ENCODE data around the gene PPFIBP1. TPM values are rescaled to one million over a fixed set of nuclear protein-coding genes. Genes with fewer than 3 reads are reported as not detected.

PPFIBP1 gene
- total and polyA plus RNA-seq, 2 of the 8 experiments (the other 6 are each of a cell fraction or from before 2014, with no cell fraction given): 7.7 to 31.3 TPM

DNA sequence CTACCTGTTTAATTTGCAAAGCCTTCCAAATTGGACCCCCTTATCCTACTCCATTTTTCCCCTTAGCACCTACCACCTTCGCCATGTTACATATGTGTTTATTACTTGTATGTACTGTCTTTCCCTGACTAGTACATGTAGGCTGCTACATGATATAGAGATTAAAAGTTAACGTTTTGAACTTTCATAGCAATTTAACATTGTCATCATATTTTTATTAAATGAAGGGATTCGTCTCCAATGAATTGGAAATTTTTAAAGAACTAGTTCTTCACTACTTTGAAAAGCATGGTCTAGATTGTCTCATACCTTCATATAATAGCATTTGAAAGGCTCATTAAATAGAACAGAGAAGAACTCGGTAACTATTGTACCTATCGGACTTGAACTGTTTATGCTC is 107.4 kb downstream of the PPFIBP1 start:
- FAIRE-seq: no peak
- H2BK120ac ChIP-seq (replicated peaks; ENCODE audit: low read depth, low read length): no peak overlapping the region
- H3K14ac ChIP-seq (ENCODE audit: insufficient read length): no peak overlapping the region
- no peaks in the 10 kb centered on the region for H3K27me3 ChIP-seq (replicated peaks in 1 of 4; ENCODE audit: control insufficient read depth in 3 of 4, extremely low read depth in 1 of 4, insufficient read depth in 3 of 4, low read length in 3 of 4)
- H3K23ac ChIP-seq (ENCODE audit: insufficient read length): no peak overlapping the region
- no peaks in the 10 kb centered on the region for H3K36me3 ChIP-seq (ENCODE audit: control insufficient read depth in 2 of 4, insufficient read depth in 4 of 4, low read length in 3 of 4)
- H3K9ac ChIP-seq (replicated peaks in 1 of 4; ENCODE audit: extremely low read depth in 1 of 4, low read depth in 3 of 4, low read length in 3 of 4): no peak overlapping the region
- H3K9me3 ChIP-seq (ENCODE audit: insufficient read depth in 2 of 2, low read depth in 1 of 2, low read length in 1 of 2): no peaks in the 10 kb centered on the region
- H4K8ac ChIP-seq (ENCODE audit: extremely low read depth, insufficient read depth, low read length): no peak overlapping the region
- ChIA-PET CTCF (ENCODE audit: partially characterized antibody) (interaction anchor here (0.7 to 1.7 kb wide), 2 partner anchors 29 to 207 kb away, joined by 3 to 4 read pairs; no protein-coding TSS in a partner anchor), POLR2A (ENCODE audit: partially characterized antibody) (no interaction called here)
- H4K91ac ChIP-seq (replicated peaks; ENCODE audit: insufficient read length, low read length): no peak overlapping the region
- no peak overlapping the region for H2AK5ac ChIP-seq (ENCODE audit: low read depth, low read length)
- no peak overlapping the region for H3K27ac ChIP-seq (ENCODE audit: low read depth, low read length)
- H3K23me2 ChIP-seq (ENCODE audit: low read depth, low read length): no peaks in the 10 kb centered on the region
- no peaks in the 10 kb centered on the region for H3K79me2 ChIP-seq (ENCODE audit: control insufficient read depth in 1 of 2, insufficient read depth in 2 of 2, low read length in 2 of 2)
- H3K18ac ChIP-seq (ENCODE audit: extremely low read depth, low read length): no peak overlapping the region
- no peak for DNase-seq (ENCODE audit: low read depth in 1 of 2, low spot score in 2 of 2)
- H2BK20ac ChIP-seq (ENCODE audit: low read length): no peak overlapping the region
- H4K5ac ChIP-seq (ENCODE audit: insufficient read length, low read depth, low read length): no peak overlapping the region
- no peak overlapping the region for H2BK15ac ChIP-seq (ENCODE audit: low read length)
- no peak overlapping the region for H3K4me3 ChIP-seq (ENCODE audit: extremely low read depth in 1 of 4, insufficient read depth in 2 of 4, low read depth in 3 of 4, low read length in 4 of 4)
- 88% methylated on average over 5 of the region's 5 CpGs; no CpG with 5 or more reads in 1 of the 2 experiments for WGBS, 2 experiments (ENCODE audit: extremely low coverage in 1 of 2, insufficient coverage in 1 of 2, insufficient read length in 1 of 2, insufficient replicate concordance in 2 of 2, low coverage in 1 of 2, low lambda C conversion rate in 2 of 2, missing lambda C conversion rate in 1 of 2)
- H3K79me1 ChIP-seq (ENCODE audit: low read depth, low read length): no peaks in the 10 kb centered on the region
- no peak overlapping the region for H2BK12ac ChIP-seq (ENCODE audit: low read depth, low read length)
- H3K4me2 ChIP-seq (ENCODE audit: insufficient read depth in 1 of 2, low read depth in 2 of 2, low read length in 2 of 2): no peak overlapping the region
- no peak overlapping the region for H2AFZ ChIP-seq (ENCODE audit: low read length)
- H3K4me1 ChIP-seq (replicated peaks in 1 of 4; ENCODE audit: control insufficient read depth in 3 of 4, insufficient read depth in 4 of 4, low read length in 3 of 4): no peaks in the 10 kb centered on the region
- H3K4ac ChIP-seq (replicated peaks; ENCODE audit: insufficient read length, low read depth, low read length): no peak overlapping the region
- H3K56ac ChIP-seq (replicated peaks; ENCODE audit: insufficient read length, low read depth, low read length): no peak overlapping the region
- H2BK5ac ChIP-seq (ENCODE audit: low read depth, low read length): no peak overlapping the region
- TF ChIP-seq ASH2L (IDR thresholded peaks at IDR 0.05; ENCODE audit: low read length) (no peak), KDM5A (IDR thresholded peaks at IDR 0.05; ENCODE audit: low read length) (no peak), POLR2AphosphoS5 (IDR thresholded peaks at IDR 0.05; ENCODE audit: low read depth, low read length) (no peak), RBBP5 (IDR thresholded peaks at IDR 0.05; ENCODE audit: borderline replicate concordance, low read depth, low read length) (no peak), SUZ12 (IDR thresholded peaks at IDR 0.05; ENCODE audit: low read length) (no peak), JUND (IDR thresholded peaks at IDR 0.05; ENCODE audit: low read length) (no peak), TAF7 (optimal IDR thresholded peaks at IDR 0.05; ENCODE audit: borderline replicate concordance, low read depth, low read length) (no peak), GABPA (IDR thresholded peaks at IDR 0.05; ENCODE audit: borderline replicate concordance, insufficient read depth, low read length) (no peak)
- TF ChIP-seq, protein P1, sequence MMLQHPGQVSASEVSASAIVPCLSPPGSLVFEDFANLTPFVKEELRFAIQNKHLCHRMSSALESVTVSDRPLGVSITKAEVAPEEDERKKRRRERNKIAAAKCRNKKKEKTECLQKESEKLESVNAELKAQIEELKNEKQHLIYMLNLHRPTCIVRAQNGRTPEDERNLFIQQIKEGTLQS (IDR thresholded peaks at IDR 0.05; ENCODE audit: insufficient read depth, low read depth, low read length): no peak
- TF ChIP-seq, protein P2, sequence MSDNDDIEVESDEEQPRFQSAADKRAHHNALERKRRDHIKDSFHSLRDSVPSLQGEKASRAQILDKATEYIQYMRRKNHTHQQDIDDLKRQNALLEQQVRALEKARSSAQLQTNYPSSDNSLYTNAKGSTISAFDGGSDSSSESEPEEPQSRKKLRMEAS (IDR thresholded peaks at IDR 0.05): no peak
- no peaks in the 10 kb centered on the region for H4K20me1 ChIP-seq (replicated peaks in 1 of 2; ENCODE audit: control insufficient read depth in 1 of 2, insufficient read depth in 2 of 2, low read length in 2 of 2)

All from H1 (cell line).